Activated CD8-positive, alpha-beta memory T cell treated with anti-CD3 and anti-CD28 coated beads, Interleukin-2, amount 50 U/mL, for 24 hours (primary cell): ENCODE results near the gene PTGDR2.

ENCODE experiments used
- DNase-seq: peaks from one replicate; pipeline ENCODE4 v3.0.0-alpha.2; 2020; ENCODE audit errors: extremely low read depth

The PTGDR2 gene

GRCh38 chr11:60855726-60856633, at the start of gene PTGDR2:
Gene PTGDR2 (minus strand): TSS chr11:60855950. CDS start chr11:60853722, 2,228 bp downstream.
- DNase-seq: no peak

DNA sequence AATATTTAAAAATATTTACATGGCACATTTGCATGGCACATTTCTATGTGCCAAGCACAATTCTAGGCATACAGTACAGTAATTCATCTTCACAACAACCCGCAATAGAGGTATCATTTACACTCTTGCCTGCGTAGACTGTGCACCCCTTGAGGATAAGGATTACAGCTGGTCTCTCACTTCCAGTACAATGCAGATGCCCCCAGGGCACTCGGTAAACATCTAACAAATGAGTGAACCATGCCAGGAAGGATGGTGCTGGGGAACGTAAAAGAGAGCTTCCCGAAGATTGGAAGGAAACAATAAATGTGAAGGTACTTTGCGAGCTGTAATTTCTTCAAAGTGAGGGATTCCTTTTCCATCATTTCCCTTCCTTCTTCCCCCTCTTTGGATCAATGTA, 49.3 kb upstream of the PTGDR2 start:
- DNase-seq: no peak

GRCh38 chr11:60902625-60903024, 46.9 kb upstream of the PTGDR2 start:
- DNase-seq: no peak

GRCh38 chr11:60900673-60901404, 45.1 kb upstream of the PTGDR2 start:
- DNase-seq: no peak

- DNase-seq: no peak
These were observed 44.2 kb upstream of the PTGDR2 start for GRCh38 chr11:60899977-60900376.

DNA sequence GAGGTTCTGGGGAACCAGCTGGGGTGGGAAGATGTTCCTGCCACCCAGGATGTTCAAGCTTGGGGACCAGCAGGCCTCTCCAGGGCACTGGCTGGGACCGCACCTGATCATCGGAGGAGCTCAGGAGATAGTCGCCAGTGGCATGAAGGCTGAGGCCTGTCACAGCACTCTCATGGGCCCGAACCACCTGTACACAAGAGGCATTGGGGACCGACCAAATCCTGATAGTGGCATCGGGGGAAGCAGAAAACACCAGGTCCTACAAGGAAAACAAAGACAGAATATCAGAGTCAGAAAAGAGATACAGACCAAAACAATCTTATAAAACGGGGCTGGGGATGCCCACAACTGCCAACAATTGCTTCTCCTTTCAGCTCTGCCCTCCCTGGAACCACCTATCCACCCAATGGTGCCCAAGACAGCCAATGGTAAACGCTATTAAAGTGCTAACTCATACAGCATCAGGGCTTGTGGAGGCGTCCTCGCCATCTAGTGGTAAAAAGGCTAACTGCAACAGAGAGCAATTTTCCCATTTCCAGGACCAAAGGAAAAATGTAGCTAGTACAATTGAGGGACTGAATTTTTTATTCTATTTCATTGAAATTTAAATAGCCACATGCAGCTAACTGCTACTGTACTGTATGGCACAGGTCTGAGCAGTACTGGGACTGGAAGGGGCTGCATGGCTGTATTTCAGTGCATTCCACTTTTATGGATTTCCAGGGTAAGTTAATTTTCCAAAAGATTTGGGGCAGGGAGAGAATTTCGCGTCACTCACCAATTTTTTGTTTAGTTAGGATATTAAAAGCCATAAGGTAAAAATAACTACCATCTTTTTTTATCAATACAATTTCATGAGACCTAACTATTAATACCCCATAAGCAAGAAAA, 43.5 kb upstream of the PTGDR2 start:
- DNase-seq: no peak

- DNase-seq: no peak
These were observed 41.7 kb upstream of the PTGDR2 start for GRCh38 chr11:60897496-60897895.

DNA sequence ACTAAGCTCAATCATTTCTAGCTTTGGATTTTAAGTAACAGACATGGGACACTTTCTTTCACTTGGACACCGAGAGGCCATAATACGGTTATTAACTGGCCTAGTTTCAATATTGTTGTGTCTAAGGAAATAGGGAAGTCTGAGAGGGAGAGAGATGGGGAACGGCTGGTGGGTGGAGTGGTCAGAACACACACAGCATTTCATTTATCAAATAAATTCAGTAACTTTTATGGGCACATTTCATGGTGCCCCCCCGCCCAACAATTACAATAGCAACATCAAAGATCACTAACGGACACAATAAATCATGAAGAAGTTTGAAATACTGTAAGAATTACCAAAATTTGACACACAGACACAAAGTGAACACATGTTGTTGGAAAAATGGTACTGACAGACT, 39.9 kb upstream of the PTGDR2 start:
- DNase-seq: no peak

GRCh38 chr11:60891103-60891741, 35.5 kb upstream of the PTGDR2 start:
- DNase-seq: no peak

DNA sequence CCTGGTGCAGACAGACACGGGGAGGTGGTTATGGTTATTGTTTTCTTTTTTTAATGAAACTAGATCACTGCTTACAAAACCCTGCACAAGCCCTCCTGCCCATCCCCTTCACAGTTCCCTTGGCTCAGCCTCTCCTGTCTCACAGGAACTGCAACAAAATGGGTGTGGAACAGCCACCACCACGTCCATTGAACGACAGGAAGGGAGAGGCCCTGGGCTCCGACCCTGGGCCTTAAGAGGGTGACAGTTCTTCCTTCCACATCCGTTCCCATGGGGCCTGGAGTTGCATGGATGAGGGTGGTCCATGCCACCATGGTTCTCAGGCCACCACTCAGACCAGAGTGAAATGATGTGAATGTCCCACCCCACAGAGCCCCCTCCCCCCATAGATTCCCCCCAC, 34.9 kb upstream of the PTGDR2 start:
- no peak for DNase-seq

- no peak for DNase-seq
These were observed 34.1 kb upstream of the PTGDR2 start for GRCh38 chr11:60889869-60890311.

GRCh38 chr11:60887556-60887955, 31.8 kb upstream of the PTGDR2 start:
- DNase-seq: no peak

DNA sequence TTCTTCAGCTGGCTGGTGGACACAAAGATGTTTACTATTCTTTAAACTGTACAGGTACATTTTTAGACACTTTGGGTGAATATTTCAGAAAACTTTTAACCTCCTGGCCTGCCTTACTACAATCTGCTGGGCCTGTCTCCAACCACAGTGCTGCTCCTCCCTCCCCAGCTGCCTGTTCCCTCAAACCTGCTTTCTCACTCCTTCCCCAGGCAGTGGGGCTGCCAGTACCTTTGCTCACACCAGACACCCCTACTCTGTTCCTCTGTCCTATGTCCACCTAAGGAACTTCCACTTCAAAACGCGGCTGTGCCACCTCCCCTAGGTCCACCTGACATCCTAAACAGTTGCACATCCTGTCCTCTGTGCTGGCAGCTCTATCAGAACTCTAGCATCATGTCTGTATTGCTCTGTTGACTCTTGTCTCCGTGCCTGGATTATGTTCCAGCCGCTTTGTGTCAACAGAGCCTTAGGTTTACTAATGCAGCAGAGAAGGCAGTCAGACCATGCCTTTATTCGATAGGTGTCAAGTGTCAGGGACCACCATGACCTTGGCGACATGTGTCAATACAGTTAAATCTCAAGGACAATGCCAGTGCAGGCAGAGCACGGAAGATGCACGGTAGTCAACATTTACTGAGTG, 25.0 kb upstream of the PTGDR2 start:
- DNase-seq: no peak

- DNase-seq: no peak
These were observed 24.3 kb upstream of the PTGDR2 start for GRCh38 chr11:60879971-60880588.

- no peak for DNase-seq
These were observed 23.4 kb upstream of the PTGDR2 start for GRCh38 chr11:60879104-60879503.

DNA sequence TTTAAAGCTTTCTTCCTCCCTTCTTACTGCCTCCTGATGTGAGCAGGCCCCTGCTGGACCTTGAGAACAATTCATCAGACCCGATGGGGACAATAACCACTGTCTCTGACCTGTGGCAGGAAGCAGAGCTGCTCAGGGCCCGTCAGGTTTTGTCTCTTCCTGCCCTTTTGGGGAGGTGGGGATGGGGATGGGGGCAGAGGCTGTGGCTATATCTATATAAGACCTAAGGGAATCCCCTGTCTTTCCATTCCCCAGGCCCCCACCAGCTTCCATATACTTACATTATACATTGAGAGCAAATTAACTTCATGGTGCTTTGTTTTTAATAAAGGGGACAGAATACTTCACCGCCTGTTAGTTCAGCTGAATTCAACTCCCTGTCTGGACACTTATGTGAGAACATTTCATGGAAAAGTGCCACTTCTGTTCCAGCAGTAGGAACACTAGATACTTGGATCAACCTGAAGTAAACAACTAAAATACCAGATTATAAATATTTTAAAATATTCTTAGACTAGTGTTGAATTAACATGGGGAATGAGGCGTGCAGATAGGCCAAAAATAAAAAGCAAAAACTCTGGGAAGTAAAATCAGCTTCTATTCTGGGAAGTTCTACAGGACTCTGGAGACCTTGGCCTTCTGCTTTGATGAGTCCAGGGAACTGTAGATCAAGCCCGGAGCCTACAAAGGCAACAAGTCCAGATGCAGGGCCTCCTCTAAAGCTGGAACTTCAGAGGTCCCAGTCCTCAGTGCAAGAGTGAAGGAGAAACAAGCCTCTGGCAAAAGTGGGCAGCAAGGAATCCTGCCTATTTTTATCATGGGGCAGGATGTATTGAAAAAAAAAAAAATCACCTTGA, 22.7 kb upstream of the PTGDR2 start:
- DNase-seq: no peak

DNA sequence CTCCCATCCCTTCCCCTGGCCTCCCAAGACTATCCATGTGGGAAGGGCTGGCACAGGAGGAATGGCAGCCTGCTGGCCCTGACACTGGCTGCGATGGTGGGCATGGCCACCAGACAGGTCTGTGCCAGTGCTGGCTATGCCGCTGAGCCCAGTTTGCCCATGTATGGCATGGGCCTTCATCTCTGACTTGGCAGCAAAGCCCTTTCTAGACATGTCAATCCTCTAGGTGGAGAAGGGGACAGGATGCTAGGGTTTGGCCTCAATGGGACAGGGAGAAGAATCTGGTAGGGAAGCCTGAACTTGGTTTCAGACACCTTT, 20.4 kb upstream of the PTGDR2 start:
- DNase-seq: no peak

- DNase-seq: no peak
These were observed 19.8 kb upstream of the PTGDR2 start for GRCh38 chr11:60875366-60876167.
